ENCODE measurements around the gene KLHL25.

DNA sequence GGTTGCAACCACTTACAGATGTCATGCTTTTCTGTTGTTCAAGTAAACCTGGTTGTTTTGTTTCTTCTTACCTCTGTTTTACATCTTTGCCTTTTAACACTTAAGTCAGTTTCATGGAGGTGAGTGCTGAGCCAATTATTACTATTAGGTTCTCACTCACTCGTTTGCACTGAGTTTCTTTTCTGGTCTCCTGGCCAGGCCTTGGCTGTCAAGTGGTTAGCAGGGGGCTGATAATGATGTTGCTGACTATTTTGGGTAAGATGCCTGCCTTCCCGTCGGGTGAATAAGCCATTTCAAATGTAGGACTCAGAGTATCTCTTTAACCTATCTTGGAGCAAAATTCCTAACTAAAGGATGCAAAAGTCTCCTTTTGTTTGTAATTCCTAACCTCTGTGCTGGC is 78.5 kb downstream of the KLHL25 start:
- TF ChIP-seq CTCF (IDR thresholded peaks at IDR 0.05; ENCODE audit: poor library complexity) (no peak), EZH2 (IDR thresholded peaks at IDR 0.05; ENCODE audit: borderline replicate concordance) (no peak), EZH2phosphoT487 (IDR thresholded peaks at IDR 0.05; ENCODE audit: low read depth, severe bottlenecking, unreplicated experiment) (no peak)

Measured in hepatocyte (in vitro differentiated cells).